ENCODE data around the gene DNAH1.

The DNAH1 gene

DNA sequence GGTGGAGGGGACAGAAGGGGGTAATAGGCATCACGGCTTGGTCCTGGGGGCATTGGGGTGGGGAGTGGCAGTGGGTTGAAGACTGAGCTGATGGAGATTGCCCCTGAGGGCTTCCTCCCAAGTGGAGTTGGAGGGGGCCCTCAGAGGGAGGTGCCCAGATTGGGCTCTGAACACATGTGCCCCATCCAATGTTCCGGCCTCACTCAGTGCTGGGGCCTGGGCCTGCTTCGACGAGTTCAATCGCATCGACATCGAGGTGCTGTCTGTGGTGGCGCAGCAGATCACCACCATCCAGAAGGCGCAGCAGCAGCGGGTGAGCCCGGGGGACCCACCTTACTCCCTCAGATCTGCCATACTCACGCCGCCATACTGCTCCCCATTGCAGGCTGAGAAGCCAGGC lies 45.3 kb downstream of the DNAH1 start:
- no peak for DNase-seq

DNA sequence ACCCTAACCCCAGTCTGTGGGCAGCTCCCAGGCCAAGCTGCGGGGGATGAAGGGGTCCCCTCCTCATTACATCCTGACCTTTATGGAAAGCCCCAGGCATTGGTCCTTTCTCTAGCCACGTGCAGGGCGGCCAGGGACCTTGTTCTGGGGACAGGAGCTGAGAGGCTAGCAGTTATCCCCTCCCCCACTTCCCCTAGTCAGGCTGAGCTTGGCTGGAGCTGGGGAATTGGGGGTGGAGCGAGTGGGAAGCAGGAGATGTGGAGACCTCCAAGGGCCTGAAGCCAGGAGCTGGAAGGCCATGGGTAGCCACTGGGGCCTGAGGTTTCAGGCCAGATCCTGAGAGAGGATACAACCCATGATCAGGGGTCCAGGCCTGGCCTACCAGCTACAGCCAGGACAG lies 45.8 kb downstream of the DNAH1 start:
- no peak for DNase-seq

DNA sequence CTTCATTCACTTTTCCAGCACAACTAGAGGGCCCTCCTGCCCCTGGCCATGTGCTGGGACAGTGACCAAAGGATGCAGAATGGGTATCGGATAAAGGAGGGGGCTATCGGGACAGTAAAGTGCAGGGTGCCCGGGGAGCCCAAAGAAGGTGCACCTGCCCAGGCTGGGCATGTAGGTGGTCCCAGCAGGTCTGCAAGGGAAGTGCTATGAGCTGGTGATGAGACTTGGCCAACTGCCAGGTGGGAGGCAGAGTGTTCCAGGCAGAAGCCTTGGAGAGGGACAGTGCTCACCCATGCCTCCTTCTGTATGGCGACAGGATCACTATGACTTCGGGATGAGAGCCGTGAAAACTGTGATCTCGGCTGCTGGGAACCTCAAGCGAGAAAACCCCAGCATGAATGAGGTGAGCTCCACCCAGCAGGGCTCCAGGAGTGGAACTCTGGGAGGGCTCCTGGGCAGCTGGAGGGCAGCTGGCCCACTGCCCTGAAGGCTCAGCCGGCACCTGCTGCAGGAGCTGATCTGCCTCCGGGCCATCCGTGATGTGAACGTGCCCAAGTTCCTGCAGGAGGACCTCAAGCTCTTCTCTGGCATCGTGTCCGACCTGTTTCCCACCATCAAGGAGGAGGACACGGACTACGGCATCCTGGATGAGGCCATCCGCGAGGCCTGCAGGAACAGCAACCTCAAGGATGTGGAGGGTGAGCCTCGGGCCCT lies 48.4 kb downstream of the DNAH1 start:
- DNase-seq: no peak

DNA sequence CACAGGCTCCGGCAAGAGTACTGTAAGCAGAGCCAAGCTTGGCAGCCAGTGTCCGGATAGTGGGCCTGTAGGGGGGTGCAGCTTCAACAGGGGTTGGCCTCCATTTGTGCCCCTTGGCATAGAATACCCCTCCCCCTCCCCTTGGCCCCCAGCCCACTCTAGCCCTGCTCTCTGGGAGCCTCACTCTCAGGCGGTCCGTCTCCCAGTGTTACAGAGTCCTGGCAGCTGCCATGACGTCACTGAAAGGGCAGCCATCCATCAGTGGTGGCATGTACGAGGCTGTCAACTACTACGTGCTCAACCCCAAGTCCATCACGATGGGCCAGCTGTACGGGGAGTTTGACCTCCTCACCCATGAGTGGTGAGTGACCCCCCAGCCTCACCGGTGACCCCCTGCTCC lies 50.4 kb downstream of the DNAH1 start:
- no peak for DNase-seq

DNA sequence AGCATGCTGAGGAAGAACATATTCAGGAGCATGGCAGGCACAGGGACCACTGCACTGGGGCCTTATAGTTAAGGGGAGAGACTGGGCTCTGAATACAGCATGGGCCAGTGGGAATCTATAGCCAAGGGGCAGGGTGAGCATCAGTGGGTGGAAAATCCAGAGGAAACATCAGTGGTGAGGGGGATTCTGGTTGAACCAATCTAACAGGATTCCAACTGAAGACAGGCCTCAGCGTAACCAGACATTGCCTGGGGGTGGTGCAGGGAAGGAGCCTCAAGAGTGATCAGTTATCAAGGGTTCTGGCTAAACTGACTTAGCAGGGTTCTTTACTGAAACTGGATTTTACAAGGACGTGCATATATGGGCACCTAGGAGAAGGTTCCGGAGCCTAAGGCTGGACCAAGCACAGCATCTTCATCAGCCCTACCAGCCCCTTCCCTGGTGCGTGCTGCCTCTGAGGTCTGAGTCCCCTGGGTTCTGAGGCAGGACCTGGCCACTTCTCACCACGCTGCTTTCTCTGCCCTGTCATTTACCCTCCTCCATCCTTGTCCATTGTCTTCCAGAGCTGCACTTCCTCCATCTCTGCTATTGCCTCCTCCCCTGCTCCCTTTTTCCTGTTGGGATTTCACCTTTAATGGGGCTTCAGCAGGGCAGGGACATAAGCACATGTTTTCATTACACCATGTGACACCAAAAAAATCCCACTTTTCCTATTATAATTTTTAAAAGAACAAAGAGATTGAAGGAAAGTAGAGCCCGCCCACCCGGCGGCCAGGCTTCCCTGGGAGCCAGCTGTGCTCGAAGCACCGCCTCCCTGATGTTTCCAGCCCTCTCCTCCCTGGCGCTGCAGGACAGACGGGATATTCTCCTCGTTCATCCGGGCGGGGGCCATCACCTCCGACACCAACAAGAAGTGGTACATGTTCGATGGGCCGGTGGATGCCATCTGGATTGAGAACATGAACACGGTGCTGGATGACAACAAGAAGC lies 52.1 kb downstream of the DNAH1 start:
- no peak for DNase-seq

DNA sequence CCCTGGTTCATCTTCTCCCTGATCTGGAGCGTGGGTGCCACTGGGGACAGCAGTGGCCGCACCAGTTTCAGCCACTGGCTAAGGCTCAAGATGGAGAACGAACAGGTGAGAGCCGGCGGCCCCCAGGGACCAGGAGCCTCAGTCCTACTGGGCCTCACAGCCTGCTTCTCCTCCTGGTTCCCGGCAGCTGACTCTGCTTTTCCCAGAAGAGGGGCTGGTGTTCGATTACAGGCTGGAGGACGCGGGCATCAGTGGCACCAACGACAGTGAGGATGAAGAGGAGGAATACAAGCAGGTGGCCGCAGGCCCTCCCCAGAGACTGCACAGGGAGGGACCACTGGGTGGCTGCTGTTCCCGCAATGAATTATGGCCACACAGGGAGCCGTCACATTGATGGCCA lies 54.4 kb downstream of the DNAH1 start:
- no peak for DNase-seq

DNA sequence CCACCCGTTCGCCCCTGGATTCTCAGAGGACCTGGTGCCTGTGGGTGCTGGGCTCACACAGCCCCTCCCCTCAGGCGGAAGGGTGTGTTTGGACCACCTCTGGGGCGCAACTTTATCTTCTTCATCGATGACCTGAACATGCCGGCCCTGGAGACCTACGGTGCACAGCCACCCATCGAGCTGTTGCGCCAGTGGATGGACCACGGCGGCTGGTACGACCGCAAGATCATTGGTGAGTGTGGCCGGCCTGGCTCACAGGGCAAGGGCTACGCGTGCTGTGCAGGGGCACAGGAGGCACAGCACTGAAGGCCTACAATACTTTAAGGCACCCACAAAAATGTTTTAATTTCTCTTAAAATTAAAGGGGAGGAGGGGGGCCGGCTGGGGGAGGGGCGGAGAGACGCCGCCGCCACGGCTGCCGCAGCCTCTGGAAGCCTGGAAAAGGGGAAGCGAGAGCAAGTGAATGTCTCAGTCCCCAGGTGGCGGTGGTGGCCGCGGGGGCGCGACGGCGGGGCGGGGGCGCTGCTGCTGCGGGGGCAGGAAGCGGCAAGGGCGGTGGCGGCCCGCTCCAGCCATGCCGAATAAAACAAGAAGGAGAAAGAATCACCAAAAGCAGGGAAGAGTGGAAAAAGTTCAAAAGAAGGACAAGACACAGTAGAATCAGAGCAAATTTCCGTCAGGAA lies 56.8 kb downstream of the DNAH1 start:
- no peak for DNase-seq

DNA sequence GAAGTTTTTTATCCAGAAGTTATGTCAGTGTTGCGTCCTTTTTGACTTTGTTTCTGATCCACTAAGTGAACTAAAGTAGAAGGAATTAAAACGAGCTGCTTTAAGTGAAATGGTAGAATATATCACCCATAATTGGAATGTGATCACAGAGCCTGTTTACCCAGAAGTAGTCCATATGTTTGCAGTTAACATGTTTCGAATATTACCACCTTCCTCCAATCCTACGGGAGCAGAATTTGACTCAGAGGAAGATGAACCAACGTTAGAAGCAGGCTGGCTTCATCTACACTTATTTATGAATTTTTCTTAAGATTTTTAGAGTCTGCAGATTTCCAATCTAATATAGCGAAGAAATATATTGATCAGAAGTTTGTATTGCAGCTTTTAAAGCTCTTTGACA lies 57.6 kb downstream of the DNAH1 start:
- no peak for DNase-seq

DNA sequence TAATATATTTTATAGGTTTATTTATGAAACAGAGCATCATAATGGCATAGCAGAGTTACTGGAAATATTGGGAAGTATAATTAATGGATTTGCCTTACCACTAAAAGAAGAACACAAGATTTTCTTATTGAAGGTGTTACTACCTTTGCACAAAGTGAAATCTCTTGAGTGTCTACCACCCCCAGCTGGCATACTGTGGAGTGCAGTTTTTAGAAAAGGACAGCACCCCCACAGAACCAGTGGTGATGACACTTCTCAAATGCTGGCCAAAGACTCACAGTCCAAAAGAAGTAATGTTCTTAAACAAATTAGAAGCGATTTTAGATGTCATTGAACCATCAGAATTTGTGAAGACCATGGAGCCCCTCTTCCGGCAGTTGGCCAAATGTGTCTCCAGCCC lies 58.1 kb downstream of the DNAH1 start:
- DNase-seq: no peak

DNA sequence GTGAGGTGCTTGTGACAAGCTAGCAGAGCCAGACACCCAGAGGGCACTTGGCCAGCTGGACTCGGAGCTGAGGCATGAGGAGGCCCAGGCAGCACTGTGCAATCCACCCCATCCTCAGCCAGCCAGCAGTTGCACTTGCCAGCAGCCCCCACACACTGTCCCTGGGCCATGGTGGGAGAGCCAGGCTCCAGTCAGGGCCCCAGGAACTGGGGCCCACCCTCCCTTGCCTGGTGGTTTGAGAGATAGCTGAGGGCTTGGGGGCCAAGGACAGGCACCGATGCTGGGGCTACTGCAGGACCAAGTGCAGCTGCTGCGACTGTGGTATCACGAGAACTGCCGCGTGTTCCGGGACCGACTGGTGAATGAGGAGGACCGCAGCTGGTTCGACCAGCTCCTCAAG lies 63.5 kb downstream of the DNAH1 start:
- DNase-seq: no peak

DNA sequence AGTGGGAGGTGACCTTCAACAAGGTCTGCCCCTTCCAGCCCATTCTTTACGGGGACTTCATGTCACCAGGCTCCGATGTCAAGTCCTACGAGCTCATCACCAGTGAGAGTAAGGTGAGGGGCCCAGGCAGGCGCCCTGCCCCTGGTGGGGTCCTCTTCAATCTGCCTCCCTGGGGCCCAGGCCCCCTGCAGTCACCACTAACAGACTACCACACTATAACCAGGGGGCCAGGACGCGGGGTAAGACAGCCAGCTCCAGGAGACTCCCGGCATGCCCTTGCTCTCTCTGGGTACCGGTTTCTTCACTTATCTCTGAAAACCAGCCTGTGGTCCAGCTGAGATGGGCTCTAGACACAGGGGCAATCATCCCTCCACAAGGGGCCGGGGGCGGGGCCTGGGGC lies 63.9 kb downstream of the DNAH1 start:
- DNase-seq: no peak

DNA sequence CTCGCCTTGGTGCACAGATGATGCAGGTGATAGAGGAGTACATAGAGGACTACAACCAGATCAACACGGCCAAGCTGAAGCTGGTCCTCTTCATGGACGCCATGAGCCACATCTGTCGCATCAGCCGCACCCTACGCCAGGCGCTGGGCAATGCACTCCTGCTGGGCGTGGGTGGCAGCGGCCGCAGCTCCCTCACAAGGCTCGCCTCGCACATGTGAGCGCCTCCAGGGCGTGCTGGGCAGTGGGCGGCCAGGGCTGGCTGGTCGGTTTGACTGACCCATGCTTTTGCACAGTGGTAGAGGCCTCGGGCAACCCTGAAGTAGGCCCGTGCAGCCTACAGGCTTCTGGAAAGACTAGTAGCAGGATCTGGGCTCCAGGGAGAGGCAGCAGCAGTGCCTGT lies 65.5 kb downstream of the DNAH1 start:
- DNase-seq: no peak

DNA sequence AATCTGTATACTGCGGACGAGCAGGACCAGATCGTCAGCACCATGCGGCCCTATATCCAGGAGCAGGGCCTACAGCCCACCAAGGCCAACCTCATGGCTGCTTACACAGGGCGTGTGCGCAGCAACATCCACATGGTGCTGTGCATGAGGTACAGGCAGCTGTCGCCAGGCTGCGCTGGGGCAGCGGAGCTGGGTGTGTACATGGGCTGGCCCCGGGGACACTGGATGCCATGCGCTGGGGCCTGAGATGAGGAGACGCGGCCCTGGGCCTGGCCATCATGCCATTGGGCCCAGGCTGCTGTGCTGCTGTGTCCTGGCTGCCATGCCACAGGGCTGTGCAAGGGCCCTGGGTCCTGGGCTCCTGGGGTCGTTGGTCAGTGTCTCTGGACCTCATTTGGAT lies 67.3 kb downstream of the DNAH1 start:
- no peak for DNase-seq

DNA sequence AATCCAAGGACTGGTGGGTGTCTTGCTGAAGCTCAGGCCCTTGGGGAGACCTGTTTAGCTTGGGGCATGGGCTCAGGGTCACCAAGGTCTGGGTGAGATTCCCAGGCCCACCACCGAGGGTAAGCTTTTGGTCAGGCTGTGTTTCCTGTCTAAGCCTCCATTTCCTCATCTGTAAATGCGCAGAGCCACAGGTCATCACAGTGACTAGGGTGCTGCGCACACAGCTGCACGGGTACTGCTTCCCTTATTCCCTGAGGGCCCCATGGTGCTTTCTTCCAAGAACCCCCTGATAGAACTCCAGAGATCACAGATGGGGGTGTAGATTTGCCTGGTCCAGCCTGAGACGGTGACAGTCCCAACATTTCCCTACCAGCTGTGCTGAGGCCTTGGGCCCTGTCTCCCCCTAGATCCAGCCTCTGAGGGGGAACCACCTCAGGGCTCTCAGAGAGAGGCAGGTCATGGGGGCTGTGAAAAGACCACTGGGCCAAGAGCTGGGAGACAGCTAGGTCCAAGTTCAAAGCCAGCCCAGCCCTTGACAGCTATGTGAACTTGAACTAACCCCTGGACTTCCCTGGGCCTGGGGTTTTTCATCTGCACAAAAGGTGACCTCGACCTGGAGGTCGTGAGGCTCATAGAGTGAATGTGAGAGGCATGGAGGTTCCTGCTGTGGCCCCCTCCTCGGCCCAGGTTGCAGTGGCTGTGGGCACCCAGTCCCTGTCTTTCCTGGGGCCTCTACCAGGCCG lies 68.1 kb downstream of the DNAH1 start:
- no peak for DNase-seq

DNA sequence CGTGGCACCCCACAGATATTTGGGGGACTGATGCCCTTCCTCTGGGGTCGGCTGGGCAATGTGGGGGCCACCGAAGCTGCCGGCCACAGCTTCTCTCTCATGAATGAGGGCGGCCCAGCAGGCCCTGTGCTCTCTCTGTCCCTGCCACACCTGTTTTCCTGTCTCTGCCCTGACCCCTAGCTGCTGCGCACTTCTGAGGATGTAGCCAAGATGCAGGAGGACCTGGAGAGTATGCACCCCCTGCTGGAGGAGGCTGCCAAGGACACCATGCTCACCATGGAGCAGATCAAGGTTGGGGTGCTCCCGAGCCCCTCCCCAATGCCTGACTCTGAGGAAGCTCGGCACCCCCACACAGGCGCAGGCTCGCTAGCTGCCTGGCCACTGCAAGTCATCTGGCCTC lies 69.0 kb downstream of the DNAH1 start:
- DNase-seq: no peak

DNA sequence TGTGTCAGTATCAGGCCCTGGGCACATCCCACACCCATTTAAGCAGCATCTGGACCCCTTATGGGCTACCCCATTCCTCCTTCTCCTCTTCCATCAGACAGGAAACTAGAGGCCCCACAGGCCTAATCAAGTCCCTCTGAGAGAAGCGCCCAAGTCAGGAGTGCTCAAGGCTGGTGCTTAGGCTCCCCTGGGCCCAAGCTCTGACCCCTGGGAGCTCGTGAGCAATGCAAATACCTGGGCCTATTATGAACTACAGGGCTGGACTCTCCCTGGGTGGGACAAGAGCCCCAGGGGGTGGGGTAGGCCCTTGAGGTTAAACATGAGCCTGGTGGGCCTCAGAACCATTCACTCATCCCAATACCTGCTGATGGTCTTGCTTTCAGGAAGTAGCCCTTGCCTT lies 71.4 kb downstream of the DNAH1 start:
- no peak for DNase-seq

DNA sequence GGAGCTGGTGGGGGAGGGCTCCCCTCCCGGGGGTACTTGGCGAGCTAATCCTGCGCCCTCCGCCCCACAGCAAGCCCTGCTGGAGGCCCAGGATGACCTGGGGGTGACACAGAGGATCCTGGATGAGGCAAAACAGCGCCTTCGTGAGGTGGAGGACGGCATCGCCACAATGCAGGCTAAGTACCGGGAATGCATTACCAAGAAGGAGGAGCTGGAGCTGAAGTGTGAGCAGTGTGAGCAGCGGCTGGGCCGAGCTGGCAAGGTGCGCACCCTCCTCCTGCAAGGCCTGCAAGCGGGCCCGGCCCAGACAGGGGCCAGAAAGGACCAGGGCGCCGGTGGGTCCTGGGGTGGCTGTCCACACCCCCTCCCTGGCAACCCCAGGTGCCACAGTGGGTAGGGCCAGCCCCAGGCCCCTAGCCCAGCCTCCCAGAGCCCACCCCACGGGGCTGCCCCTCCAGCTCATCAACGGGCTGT lies 72.3 kb downstream of the DNAH1 start:
- no peak for DNase-seq

DNA sequence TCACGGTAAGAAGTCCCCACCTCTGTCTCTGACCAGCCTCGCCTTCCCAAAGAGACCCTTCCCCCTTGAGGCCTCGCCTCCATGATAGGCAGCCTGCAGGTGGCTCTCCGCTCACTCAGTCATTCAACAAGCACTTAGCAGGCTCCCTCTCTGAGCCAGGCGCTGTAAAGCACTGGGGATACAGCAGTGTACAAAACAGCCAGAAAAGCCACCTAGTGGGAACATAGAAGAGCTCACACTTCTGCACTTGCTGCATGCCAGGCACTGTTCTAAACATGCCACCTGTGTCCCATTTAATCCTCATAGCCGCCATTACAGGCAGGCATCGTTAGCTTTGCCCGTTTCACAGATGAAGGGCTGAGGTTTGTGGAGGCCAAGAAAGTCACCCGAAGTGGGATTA lies 72.8 kb downstream of the DNAH1 start:
- DNase-seq: no peak

DNA sequence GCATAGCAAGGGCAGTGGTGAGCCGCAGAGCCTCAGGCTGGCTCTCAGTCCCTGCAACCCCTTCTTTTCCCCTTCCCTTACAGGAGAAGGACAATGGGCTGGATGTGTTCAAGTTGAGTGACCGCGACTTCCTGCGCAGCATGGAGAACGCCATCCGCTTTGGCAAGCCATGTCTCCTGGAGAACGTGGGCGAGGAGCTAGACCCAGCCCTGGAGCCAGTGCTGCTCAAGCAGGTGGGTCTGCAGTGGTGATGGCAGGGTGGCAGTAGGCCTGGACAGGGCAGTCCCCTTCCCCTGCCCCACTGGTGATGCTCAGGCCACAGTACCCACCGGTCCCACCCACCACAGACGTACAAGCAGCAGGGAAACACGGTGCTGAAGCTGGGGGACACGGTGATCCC lies 75.0 kb downstream of the DNAH1 start:
- DNase-seq: no peak

DNA sequence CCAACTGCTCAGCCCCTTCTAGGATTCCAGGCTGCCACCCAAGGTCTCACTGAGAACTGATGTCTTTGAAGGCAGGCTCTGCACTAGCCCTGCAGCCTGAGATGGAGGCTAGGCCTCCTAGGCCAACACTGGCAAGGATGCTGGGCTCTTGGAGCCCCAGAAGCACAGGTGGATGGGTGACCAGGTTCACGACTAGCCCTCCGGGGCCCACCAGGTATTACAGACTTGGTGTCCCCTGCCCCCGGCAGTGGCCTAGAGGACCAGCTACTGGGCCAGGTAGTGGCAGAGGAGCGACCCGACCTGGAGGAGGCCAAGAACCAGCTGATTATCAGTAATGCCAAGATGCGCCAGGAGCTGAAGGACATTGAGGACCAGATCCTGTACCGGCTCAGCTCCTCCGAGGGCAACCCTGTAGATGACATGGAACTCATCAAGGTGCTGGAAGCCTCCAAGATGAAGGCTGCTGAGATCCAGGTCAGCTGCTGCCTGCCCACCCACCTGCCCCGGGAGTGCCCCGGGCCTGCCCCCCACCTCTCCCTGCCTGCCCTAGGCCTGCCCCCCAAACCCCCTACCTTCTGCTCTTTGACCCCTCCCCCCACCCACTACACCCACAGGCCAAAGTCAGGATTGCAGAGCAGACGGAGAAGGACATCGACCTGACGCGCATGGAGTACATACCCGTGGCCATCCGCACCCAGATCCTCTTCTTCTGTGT lies 76.3 kb downstream of the DNAH1 start:
- DNase-seq: no peak

DNA sequence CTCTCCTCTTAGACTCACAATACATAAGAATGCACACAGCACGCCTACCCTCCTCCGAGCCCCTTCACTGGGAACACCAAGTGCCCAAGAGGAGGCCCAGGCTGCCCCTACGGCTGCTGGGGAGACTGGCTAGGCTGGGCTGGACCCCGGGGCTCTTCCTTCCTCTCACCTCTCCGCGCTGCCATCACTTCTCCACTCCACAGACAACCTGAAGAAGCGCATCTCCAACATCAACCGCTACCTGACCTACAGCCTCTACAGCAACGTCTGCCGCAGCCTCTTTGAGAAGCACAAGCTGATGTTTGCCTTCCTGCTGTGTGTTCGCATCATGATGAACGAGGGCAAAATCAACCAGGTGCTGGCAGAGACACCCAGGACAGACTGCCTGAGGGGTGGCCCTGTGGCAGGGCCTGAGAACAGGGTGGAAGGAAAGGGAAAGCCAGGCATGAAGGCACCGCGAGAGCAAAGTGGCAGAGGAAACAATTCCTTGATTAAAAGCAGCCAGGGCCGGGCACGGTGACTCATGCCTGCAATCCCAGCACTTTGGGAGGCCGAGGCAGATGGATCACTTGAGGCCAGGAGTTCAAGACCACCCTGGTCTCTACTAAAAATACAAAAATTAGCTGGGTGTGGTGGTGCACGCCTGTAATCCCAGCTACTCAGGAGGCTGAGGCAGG lies 77.2 kb downstream of the DNAH1 start:
- no peak for DNase-seq
